ENCODE data around the gene CADM2.

CADM2 gene

DNA sequence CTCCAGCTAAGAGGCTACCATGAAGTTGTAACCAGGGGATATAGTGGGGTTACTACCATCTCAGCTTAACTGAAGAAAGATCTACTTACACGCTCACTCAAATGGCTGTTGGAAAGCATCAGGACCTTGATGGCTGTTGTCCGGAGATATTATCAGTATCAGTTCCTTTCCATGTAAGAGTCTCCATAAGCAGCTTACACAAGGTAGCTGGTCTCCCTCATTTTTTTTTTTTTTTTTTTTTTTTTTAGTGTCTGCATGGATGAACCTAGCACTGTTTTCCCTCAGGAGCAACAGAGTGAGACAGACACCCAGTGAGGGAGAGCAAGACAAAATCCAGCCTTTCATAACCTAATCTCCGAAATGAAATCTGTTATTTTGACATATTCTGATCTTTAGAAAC lies 230.9 kb downstream of the CADM2 start:
- DNase-seq (ENCODE audit: low spot score), result no peak

DNA sequence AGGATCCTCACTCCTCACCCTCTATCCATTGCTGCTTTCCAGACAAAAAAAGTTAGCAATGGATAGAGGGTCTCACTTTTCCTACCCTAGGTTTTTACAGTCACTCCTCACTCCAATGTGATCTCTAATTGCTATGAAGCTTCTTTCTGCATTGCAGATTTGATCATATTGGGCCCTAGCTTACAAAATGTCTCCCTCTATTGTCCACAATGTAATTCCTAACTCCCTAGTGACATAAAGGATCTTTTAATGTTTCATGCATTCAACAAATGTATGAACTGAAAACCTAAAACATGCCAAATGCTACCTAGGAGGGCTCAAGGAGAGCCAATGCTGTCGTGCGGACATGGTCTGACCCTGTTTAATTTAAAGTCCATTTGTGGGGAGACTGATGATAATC lies 234.8 kb downstream of the CADM2 start:
- DNase-seq (ENCODE audit: low spot score), result no peak

DNA sequence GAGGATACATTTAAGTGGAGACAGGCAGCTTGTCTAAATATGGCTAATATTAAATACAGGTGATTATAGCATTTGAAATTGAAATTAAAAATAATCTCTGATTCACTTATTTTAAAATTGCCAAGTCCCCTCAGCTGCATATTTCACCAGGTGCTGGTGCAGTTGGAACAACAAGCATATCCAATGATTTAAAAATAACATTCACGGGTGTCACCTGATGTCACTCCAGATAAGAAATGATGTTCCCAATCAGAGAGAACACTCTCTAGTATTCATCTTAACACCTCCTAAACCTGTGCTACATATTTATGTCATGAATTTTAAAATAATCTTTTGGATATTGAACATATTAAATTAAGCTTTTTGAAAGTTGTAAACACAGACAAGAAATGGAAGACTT lies 249.9 kb downstream of the CADM2 start:
- no peak for DNase-seq (ENCODE audit: low spot score)

DNA sequence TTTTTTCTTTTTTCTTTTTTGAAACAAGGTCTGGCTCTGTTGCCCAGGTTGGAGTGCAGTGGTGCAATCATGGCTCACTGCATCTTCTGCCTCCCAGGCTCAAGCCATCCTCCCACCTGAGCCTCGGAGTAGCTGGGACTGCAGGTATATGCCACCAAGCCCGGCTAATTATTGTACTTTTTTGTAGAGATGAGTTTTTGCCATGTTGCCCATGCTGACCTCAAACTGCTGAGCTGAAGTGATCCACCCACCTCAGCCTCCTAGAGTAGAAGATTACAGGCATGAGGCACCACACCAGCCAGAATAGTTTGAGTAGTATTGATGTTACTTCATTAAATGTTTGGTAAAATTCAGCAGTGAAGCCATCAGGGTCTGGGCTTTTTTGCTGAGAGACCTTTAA lies 251.8 kb downstream of the CADM2 start:
- no peak for DNase-seq (ENCODE audit: low spot score)

DNA sequence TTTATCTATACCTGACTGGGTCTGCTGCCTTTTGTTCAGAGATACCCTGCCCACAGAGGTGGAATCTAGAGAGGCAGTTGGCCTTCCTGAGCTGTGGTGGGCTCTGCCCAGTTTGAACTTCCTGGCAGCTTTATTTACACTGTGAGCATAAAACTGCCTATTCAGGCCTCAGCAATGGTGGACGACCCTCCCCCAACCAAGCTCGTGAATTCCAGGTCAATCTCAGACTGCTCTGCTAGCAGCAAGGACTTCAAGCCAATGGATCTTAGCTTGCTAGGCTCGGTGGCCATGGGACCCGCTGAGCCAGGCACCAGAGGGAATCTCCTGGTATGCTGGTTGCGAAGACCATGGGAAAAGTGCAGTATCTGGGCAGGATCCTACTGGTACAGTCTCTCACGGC lies 270.2 kb downstream of the CADM2 start:
- no peak for DNase-seq (ENCODE audit: low spot score)

DNA sequence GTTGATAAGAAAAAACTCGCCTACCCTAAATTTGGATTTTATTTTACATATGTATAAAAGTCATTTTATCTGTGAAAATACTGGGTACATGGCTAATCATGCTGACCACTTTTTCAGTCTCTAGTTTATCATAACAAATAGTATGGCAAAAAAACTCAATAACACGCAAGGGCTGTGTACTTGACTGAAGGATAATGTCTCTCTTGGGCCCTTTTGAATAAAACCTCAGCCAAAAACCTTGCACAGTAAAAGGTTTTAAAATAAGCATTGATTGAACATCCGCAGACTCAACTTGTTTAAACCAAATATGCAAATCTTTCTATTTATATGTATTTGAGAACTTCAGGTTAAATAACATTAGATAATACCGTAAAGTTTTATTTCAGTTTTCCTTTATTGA lies 285.3 kb downstream of the CADM2 start:
- no peak for DNase-seq (ENCODE audit: low spot score)

DNA sequence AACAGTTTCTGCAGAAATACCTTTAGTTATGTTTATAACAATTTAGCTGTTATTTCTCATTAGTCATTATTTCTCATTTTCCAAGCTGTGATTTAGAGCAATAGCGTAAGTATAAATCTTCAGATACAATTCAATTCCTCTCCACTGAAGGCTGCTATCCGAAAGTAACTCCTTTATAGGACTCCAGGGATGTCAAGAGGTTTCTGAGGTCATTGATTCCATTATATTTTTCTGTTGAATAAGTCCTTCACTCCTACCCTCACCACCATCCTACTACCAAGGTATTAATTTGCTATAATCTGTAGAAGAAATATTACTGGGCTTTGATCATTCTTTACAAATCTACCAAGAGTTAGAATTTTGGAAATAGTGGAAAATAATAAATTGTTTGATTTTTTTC lies 285.7 kb downstream of the CADM2 start:
- DNase-seq (ENCODE audit: low spot score), result no peak

DNA sequence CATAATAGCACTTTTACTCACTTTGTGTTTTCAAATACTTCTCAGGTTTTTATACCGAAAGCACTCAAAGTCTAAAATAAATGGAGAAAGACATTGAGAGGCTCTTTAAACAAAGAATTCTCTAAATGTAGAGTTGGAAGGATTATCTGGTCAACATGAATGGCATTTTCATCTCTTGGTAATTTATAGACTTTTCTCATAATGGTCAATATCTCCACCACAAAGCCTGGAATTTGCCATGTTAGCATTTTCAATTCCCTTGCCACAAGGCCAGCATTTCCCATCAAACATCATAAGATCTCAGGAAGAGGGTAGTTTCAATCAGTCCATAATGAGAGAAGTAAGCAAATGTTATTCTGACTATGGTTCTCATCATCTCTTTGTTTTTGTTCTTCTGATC lies 293.0 kb downstream of the CADM2 start:
- no peak for DNase-seq (ENCODE audit: low spot score)

DNA sequence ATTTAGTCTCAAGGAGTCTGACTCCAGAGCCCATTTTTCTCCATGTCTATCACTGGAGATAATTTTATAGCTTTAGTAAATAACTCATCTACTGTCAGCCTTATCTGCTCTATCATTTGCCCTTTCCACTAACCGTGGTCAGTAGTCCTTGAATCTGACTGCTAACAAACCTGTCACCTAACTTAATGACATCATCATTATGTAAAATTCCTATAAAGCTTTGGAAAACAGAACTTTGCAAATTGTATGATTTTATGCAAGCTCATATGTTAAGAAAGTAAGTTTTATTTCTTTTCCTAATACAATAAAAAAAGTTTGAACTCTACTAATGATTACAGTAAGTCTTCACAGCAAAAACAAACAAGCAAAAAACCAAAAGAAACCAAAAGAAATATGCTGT lies 293.9 kb downstream of the CADM2 start:
- DNase-seq (ENCODE audit: low spot score), result no peak

DNA sequence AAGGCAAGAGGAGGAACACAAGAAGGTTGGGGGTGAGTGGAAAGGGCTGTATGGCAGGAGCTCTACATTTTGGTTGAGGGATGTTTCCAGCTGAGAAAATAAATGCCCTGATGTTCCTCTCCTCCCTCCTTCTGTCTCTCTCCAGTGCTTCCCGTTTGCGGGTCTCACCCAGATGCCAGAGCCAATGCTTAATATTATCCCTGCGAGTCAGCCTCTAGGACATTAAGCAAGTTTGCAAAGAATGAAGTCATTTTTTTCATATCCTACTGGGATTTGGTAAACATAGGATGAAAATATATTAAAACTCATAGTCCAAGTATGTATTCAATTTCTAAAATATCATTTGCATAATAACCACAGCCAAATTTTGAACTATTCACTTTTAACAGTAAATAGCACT lies 295.9 kb downstream of the CADM2 start:
- DNase-seq (ENCODE audit: low spot score), result no peak

DNA sequence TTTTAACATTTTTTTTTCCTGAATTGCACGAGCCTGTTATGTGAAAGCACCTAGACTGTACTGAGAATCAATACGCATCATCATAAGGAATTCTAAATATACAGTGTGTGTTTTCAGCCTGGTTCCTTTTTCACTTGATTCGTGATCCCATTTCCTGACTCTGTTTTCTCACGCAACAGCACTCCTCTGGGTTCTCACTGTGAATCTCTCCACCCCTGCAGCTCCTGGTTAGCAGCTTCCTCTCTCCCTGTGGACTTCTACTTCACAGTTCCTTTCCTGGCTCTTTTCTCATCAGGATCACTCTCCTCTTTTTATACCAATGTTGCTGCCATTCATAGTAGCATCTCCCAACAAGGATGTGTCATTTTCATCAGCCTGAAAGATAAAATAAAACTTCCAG lies 297.2 kb downstream of the CADM2 start:
- no peak for DNase-seq (ENCODE audit: low spot score)

DNA sequence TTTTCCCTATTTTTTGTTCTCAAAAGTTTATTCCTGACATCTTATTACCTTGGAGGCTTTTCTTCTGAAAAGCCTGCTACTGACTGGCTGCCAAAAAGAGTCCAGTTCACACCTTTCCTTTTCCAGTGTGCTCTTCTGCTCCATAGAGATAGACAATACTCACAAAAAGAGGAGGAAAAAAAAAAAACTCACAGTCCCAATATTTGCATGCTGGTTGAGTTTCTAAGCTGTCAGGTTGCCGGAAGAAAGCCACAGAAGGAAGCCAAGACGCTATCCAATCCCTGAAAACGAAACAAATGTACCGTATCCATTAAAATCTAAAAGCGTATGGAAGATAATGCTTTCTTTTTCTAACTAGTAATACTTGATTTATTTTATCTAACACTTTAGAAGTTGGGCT lies 299.5 kb downstream of the CADM2 start:
- DNase-seq (ENCODE audit: low spot score), result no peak

DNA sequence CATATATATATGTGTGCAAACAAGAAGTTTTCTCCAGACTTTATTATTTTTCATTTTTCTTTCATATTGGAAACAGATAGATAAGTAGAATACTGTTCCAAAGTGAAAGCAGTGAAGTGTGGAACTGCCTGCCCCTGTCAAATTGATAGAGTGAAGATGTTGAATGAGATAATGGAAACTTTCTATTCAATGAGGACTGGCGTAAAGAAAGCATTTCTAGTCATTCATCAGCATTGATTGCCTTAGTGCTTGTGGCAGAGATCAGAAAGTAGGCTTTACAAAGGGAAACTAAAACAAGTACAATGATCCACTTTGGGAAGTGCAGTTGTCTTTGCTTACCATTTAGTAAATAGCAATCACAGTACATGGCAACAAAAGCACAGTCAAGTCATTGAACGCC lies 300.0 kb downstream of the CADM2 start:
- DNase-seq (ENCODE audit: low spot score), result no peak

DNA sequence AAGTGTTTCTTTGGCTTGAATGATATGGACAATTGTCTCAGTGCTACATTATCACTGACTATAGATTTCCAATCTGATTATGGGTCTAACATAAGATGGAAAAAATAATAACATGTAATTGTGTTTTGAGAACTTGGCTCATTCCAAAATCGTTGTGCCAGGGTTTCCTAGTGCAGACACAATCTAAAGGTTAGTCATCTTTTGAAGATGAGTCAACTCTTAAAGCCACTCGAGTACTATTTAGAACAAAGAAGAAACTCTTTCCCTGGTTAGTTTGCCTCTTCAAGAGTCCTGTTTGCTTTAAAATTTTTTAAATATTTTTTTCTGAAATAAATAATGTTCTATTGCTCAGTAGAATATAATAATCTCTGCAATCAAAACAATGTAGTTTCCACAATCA lies 301.0 kb downstream of the CADM2 start:
- DNase-seq (ENCODE audit: low spot score), result no peak

DNA sequence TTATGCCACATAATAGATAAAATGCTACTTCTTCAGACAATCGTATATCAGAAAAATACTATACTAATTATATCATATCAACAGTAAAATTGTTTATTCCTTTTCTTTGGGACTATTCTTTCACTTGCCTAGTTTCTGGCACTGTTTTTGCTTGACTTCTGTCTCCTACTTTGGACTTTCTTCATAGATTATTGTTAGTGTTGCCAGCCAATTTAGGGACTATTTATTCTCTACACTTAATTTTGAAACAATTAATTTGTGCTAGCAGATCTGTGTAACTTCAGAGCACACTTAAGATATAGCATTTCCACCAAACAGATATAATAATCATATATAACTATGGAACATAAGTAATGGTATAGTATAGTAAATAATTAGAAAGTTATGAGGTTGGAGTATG lies 305.6 kb downstream of the CADM2 start:
- no peak for DNase-seq (ENCODE audit: low spot score)

DNA sequence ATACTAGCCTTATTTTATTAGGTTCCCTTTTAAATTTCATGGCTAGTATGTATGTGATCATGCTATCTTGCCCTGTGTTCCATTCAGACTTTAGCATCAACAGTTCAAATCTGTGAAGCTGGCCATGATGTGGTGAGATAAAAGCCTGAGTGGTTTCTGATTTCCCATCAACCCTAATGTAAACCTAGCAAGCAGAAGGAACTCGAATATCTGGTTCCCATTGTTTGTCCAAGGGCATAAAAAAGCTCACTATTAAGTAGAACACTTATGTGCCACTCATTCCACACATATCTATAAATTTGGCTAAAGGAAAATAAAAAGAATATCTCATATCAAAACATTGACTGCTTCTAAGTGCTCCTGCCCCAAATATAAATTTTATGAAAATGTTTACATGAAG lies 311.7 kb downstream of the CADM2 start:
- no peak for DNase-seq (ENCODE audit: low spot score)

DNA sequence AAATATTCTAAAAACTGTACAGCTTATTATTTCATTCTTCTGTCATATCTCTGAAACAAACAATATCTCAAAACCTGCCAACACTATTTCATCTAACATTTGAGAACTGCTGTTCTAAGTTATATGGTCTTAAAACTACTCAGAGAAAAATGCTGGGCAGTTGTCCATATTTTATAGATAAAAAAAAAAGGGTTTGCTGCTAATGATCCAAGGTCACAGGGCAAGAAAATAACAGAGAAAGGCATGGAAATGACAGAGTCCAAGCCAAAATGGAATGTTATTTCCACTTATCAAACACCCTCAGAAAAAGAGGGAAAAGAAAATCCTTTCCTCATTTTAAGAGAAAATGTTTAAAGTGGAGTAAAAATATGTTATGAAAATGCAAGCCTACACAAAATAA lies 313.1 kb downstream of the CADM2 start:
- DNase-seq (ENCODE audit: low spot score), result no peak

DNA sequence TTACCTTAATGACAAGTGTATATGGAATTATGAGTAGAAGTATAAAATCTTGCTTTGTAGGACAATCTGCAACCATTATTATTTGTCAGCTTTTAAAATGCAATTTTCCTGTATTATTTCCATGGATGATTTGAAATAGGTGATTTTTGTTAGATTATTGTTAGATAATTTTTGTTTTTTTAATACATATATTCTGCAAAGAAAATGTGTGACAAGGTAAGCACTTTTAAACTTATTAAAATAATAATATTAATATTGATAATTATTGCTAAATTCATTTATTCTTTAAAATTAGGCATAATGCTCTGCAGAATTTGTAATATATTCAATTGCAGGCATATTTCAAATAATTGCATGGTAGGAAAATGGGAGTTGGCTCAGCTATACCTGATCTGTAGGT lies 329.5 kb downstream of the CADM2 start:
- DNase-seq (ENCODE audit: low spot score), result no peak

DNA sequence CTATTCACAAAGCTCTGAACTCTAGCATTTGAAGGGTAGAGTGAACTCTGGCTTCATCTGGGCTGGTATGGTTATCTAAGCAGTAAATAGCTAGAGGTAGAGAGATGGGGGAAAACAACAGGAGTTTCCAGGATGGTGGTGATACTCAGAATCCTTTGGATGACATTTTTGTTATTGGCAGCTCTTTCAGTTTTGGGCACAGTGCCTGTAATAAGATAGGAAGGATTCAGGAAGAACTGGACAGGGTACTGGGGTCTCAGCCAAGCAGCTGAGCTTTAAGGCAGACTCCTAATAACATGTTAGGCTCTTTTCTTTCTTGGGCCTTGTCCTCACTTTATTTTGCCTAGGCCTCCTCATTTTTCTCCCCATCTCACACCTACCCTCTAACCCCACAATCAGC lies 338.5 kb downstream of the CADM2 start:
- no peak for DNase-seq (ENCODE audit: low spot score)

DNA sequence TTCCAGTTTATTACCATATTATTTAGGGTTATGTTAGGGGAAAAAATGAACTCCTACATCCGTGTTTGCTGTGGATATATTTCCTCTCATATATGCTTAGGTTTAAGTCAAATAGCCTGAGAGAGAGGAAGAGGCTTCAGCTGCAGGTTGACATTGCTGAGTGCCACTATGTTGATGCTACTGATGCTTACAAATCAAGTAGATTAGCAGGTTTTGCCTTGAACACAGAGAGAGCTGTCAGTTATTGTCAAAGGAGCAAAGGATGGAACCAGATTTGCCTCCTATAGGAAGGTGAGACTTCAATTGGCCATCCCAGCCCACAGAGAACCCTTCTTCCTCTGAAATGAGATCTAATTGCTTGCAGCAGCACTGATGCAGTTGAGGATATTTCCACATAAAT lies 339.2 kb downstream of the CADM2 start:
- no peak for DNase-seq (ENCODE audit: low spot score)

DNA sequence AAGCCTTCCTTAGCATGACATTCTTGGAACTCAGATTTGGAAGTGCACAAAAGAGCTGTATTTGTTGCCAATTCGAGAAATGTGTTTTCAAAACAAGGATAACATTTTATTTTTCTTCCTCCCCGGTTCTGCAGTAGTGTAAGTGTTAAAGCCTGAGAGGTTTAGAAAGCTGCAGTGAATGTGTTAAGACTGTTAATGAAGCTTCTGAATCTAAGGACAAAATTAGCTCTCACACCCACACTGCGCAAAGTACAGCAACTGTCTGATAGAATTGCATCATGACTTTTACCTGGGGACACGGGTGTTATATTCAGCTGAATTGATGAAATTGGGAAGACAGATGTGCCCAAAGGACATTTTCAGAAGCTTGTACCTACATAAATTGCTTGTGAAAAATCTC lies 344.4 kb downstream of the CADM2 start:
- DNase-seq (ENCODE audit: low spot score), result no peak

DNA sequence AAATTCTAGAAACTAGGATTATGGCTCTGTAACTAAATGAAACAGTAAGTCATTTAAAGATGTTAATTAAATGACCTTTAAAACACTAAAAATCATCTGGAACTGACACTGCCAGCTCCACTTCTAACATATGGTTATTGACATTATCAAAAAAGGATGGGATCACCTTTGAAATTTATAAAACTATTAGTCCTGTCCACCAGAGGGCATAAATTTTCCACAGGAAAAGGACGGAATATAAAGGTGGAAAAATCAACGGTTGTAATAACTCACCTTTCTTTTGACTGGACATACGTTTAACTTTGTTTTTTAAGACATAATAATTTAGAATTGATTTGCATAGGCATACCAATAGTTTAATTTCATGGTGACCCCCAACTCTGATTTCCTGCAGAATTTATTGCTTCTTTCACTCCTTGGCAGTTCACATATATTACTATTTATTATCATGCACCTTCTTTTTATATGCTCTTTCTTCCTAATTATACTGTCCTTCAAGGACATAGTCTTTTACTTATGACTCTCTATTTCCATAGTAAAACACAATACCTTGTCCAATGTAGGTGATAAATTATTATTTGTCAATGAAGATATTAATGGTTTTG lies 345.7 kb downstream of the CADM2 start:
- no peak for DNase-seq (ENCODE audit: low spot score)

DNA sequence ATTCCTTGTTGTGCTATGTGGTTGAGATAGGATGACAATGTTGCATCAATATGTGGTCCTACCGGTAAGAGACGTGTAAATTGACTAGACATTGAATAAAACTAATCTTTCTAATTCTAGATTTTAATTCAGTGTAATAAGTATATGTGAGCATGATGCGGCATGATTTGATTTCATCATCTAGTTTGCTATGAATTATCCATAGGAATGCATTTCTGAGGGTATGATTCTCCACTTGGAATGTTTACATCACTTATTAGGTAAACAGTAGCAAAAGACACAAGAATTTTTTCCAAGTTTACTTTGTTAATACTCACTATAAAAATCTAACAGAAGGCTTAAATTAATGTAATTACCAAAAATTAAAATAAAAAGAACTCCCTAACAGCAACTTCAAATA lies 353.5 kb downstream of the CADM2 start:
- DNase-seq (ENCODE audit: low spot score), result no peak

DNA sequence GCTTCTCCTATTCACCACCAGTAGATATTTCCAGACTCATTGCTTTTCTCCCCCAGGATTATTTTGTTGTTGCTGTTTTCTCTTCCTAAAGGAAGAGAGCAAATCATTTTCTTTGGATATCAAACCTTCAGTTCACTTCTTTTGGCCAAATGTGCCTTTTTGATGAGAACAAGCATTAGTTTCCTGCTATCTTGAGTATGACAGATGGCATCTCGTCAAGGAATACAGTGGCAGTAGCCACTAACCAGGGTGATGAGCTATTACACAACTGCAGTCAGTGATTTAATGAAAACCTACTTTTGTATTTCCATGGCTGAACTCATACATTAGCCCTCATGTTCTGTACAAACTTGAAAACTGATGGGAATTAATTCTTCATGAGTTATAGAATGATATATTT lies 354.6 kb downstream of the CADM2 start:
- DNase-seq (ENCODE audit: low spot score), result no peak

DNA sequence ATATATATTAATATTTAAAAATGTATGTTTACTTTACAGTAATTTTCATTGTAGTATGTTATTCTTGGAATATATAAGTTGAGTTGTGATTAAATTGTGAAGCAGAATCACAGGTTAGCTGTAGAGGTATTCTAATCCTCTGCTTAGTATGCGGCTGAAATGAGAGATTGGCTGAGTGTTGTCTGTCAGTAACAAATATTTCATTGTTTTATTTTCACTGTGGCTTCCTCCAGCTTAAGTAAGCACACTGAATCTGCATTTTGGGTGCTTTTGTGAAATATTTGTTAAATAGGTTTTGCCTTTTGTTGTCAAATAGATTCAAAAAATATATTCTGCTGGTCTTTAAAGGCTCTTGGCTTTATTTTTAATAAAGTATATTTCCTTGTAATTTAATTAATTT lies 357.5 kb downstream of the CADM2 start:
- DNase-seq (ENCODE audit: low spot score), result no peak

All from AG08396 (cell line).